Measurements from ENCODE around the gene SIK2.
A peak's percentile ranks its signal among the peaks of the same experiment; 100 is the strongest.

SIK2 gene

DNA sequence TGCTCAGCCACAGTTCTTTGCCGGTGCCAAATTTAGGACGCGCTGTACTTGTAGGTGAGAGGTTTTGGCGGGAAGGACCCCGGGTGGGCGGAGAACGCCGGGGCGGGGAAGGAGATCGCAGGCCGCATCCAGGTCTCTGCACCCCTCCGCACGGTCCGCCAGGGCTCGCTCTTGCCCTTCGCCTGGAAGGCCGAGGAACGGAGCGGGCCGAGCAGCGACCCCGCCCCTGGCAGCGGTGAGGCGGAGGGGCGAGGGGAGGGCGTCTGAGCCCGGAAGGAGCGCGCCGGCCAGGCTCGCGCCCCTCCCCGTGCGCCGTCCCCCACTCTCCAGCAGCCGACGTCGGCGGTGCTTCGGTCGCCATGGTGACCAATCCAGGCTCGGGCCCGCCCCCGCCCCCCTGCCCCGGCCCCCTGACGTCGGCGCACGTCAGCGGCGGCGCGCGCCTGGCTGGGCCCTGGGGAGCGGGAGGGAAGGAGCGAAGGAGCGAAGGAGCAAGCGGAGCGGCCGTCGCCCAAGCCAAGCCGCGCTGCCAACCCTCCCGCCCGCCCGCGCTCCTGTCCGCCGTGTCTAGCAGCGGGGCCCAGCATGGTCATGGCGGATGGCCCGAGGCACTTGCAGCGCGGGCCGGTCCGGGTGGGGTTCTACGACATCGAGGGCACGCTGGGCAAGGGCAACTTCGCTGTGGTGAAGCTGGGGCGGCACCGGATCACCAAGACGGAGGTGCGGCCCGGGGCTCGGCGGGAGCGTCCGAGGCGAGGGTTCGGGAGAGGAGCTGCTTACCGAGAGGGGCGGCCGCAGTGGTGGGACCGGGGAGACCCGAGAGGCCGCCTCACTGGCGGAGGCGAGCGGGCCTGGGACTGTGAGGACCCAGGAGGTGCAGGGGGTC lies at the start of gene SIK2:
Gene SIK2, plus strand, starts transcription at position 471 of the 886 bp plus-strand sequence. Its CDS starts 115 bp downstream, at position 586.
- Histone ChIP-seq H3K36me3 (replicated peaks) (no peaks in the 10 kb centered on the region), H3K4me1 (peaks cover 16% of the 10 kb centered on the region), H3K4me3 (peak within 1 kb of the TSS; percentile 69), H3K27me3 (ENCODE audit: low read depth) (no peaks in the 10 kb centered on the region), H3K9me3 (no peaks in the 10 kb centered on the region)
- peak; percentile 94 to 96 for DNase-seq (ENCODE audit: low spot score in 2 of 2)
- in situ Hi-C loops (cut with MboI; ENCODE audit: low sequenced_read_pairs): loop anchor here (5.0 kb wide), 2 partner anchors 165 to 240 kb away; partner anchors contain the start of gene PPP2R1B

DNA sequence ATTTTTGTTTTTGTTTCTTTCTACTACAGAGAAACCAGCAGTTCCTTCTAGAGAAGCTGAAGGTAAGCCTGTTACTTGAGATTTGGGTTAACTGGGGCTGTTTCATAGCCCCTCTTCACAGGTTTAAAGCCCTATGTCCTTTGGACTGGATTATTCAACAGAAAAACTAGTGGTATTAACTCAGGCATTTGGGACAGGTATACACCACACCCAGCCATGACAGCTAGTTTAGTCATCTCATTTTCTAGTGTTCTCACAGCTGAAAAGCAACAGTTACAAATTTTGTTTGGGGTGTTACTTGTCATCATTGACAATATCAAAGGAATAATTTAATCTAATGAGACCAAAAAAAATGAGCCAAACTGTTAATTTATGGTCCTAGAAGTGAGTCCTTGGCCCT lies 47.7 kb upstream of the SIK2 start:
- no peaks in the 10 kb centered on the region for H3K27me3 ChIP-seq (ENCODE audit: low read depth)
- H3K4me1 ChIP-seq: no peaks in the 10 kb centered on the region
- H3K4me3 ChIP-seq: no peak overlapping the region
- no peak for DNase-seq (ENCODE audit: low spot score in 2 of 2)
- in situ Hi-C loops (cut with MboI; ENCODE audit: low sequenced_read_pairs): loop anchor here (25.0 kb wide), 1 partner anchor 267 kb away; the partner anchor contains the start of gene POU2AF3
- H3K9me3 ChIP-seq: no peaks in the 10 kb centered on the region; the same call in 1 of the 2 replicates
- H3K36me3 ChIP-seq (replicated peaks): no peaks in the 10 kb centered on the region

DNA sequence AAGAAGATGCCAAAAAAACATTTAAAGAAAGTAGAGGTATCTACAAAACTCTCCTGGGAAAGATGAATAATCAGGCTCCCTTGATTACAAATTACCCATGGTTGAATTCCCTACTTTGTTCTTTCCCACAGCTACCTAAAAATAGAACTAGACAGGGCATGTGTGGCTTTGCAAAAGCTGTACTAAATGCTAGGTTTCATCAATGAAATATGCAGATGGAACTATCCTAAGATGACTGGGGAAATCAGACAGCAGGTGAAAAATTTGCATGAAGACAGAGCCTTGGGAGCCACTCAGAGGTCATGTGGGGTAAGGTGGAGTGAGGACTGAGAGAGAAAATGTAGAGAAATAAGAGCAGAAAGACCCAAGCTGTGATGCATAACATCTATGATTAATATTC lies 47.0 kb upstream of the SIK2 start:
- H3K4me3 ChIP-seq: no peak overlapping the region
- no peak for DNase-seq (ENCODE audit: low spot score in 2 of 2)
- no peaks in the 10 kb centered on the region for H3K36me3 ChIP-seq (replicated peaks)
- no peaks in the 10 kb centered on the region; the same call in 1 of the 2 replicates for H3K9me3 ChIP-seq
- in situ Hi-C loops (cut with MboI; ENCODE audit: low sequenced_read_pairs): loop anchor here (25.0 kb wide), 1 partner anchor 268 kb away; the partner anchor contains the start of gene POU2AF3
- no peaks in the 10 kb centered on the region for H3K4me1 ChIP-seq
- no peaks in the 10 kb centered on the region for H3K27me3 ChIP-seq (ENCODE audit: low read depth)

DNA sequence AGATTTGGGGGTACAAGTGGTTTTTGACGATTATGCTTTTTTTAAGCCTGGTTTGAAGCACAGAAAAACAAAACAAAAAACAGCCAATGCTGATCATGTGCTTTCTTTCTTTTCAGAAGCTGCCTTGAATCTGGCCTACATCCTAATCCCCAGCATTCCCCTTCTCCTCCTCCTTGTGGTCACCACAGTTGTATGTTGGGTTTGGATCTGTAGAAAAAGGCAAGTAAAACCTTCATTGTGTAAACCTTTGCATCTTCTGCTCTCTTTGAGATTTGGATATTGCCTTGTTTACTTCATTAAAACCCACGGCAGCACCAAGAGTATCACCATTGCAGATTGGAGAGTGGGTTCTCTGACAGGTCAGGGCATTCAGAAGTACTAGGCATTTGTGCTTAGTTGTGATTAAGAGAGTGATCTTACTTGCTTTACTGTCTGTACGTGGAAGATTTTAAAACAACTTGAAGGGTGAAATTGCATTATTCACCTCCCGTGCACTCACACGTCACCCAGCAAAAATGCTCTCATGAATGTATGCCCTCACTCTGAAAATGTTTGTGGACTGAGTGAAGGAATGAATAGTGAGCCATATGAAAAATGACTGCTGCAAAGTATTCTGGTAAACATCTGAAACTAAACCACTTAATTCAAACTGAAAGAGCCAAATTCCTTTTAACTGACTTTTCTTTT lies 44.7 kb upstream of the SIK2 start:
- in situ Hi-C loops (cut with MboI; ENCODE audit: low sequenced_read_pairs): loop anchor here (25.0 kb wide), 1 partner anchor 270 kb away; the partner anchor contains the start of gene POU2AF3
- no peak for DNase-seq (ENCODE audit: low spot score in 2 of 2)
- no peaks in the 10 kb centered on the region for H3K4me1 ChIP-seq
- H3K9me3 ChIP-seq: no peaks in the 10 kb centered on the region; the same call in 1 of the 2 replicates
- no peaks in the 10 kb centered on the region for H3K36me3 ChIP-seq (replicated peaks)
- H3K4me3 ChIP-seq: no peak overlapping the region
- H3K27me3 ChIP-seq (ENCODE audit: low read depth): no peaks in the 10 kb centered on the region

DNA sequence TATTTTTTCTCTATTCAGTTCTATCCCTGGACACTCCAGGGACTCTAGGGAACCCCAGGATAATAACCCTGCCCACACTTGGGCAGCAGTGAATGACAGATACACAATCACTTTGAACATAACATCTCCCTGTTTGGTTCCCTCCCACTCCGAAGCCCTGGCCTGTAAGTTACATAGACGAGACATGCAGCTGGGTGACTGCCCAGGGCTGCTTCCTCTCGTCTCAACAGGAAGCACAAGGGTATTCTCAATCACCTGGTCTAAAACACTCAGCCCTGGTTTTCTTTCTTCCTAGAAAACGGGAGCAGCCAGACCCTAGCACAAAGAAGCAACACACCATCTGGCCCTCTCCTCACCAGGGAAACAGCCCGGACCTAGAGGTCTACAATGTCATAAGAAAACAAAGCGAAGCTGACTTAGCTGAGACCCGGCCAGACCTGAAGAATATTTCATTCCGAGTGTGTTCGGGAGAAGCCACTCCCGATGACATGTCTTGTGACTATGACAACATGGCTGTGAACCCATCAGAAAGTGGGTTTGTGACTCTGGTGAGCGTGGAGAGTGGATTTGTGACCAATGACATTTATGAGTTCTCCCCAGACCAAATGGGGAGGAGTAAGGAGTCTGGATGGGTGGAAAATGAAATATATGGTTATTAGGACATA lies 42.3 kb upstream of the SIK2 start:
- no peak for DNase-seq (ENCODE audit: low spot score in 2 of 2)
- Histone ChIP-seq H3K27me3 (ENCODE audit: low read depth) (no peaks in the 10 kb centered on the region), H3K36me3 (replicated peaks) (no peaks in the 10 kb centered on the region), H3K9me3 (no peaks in the 10 kb centered on the region; the same call in 1 of the 2 replicates), H3K4me3 (no peak overlapping the region), H3K4me1 (no peaks in the 10 kb centered on the region)
- in situ Hi-C loops (cut with MboI; ENCODE audit: low sequenced_read_pairs): loop anchor here (10.0 to 25.0 kb wide), 2 partner anchors 105 to 273 kb away; partner anchors contain the start of gene POU2AF3

DNA sequence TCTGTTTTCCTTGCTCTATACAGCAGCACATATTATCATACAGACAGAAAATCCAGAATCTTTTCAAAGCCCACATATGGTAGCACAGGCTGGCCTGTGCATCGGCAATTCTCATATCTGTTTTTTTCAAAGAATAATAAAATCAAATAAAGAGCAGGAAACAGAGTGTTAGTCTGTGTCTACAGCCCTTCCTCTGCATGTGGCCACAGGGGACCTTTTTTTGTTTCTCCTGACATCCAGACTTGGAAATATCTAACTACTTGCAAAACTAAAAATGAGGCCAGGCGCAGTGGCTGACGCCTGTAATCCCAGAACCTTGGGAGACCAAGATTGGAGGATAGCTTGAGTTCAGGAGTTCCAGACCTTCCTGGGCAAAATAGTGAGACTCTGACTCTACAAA lies 41.4 kb upstream of the SIK2 start:
- Histone ChIP-seq H3K9me3 (no peaks in the 10 kb centered on the region; the same call in 1 of the 2 replicates), H3K27me3 (ENCODE audit: low read depth) (no peaks in the 10 kb centered on the region), H3K36me3 (replicated peaks) (no peaks in the 10 kb centered on the region), H3K4me3 (no peak overlapping the region), H3K4me1 (no peaks in the 10 kb centered on the region)
- in situ Hi-C loops (cut with MboI; ENCODE audit: low sequenced_read_pairs): loop anchor here (10.0 to 25.0 kb wide), 2 partner anchors 106 to 273 kb away; partner anchors contain the start of gene POU2AF3
- no peak for DNase-seq (ENCODE audit: low spot score in 2 of 2)

DNA sequence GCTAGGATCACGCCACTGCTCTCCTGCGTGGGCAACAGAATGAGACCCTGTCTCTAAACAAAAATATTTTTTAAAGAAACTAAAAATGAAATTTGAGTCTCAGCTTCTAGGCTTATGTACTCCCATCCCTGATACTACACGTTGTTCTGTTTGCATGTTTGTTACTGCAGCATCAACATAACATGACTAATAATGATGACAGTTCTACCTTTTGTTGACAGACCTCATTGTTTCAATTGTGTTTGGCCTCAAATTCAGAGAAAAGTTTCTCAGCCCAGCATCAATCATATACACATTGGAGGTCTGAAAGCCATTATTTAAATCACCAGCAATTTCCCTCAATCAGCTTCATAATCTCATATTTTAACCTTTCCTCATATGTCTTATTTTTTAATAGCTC lies 40.9 kb upstream of the SIK2 start:
- in situ Hi-C loops (cut with MboI; ENCODE audit: low sequenced_read_pairs): loop anchor here (10.0 to 25.0 kb wide), 2 partner anchors 107 to 274 kb away; partner anchors contain the start of gene POU2AF3
- Histone ChIP-seq H3K4me1 (no peaks in the 10 kb centered on the region), H3K9me3 (no peaks in the 10 kb centered on the region), H3K4me3 (no peak overlapping the region), H3K27me3 (ENCODE audit: low read depth) (no peaks in the 10 kb centered on the region), H3K36me3 (replicated peaks) (no peaks in the 10 kb centered on the region)
- no peak for DNase-seq (ENCODE audit: low spot score in 2 of 2)

DNA sequence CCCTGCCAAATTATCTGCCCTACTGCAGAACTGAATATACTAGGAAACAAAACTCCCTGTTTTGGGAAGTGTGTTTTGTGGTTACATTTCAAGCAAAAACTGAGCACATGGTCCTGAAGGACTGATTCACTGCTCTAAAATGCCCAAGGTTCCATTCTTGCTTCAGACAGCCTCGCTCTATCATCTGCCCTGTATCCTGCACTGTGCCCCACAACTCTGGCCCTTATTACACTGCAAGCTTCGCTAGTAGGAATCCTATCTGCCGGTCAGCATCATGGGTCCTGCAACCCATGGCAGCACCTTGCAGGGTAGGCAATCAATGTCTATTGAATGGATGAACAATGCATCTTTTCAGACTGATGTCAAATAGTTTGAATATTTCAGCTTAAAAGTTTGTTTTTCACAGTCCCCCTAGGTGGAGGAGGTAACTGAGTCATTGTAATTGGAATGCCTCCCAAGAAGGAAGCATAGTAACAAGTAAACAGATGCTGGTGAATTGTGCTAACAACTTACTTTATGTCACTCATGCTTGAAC lies 40.4 kb upstream of the SIK2 start:
- no peak for DNase-seq (ENCODE audit: low spot score in 2 of 2)
- Histone ChIP-seq H3K4me3 (no peak overlapping the region), H3K27me3 (ENCODE audit: low read depth) (no peaks in the 10 kb centered on the region), H3K4me1 (no peaks in the 10 kb centered on the region), H3K9me3 (no peaks in the 10 kb centered on the region), H3K36me3 (replicated peaks) (no peaks in the 10 kb centered on the region)
- in situ Hi-C loops (cut with MboI; ENCODE audit: low sequenced_read_pairs): loop anchor here (10.0 to 25.0 kb wide), 2 partner anchors 107 to 275 kb away; partner anchors contain the start of gene POU2AF3

DNA sequence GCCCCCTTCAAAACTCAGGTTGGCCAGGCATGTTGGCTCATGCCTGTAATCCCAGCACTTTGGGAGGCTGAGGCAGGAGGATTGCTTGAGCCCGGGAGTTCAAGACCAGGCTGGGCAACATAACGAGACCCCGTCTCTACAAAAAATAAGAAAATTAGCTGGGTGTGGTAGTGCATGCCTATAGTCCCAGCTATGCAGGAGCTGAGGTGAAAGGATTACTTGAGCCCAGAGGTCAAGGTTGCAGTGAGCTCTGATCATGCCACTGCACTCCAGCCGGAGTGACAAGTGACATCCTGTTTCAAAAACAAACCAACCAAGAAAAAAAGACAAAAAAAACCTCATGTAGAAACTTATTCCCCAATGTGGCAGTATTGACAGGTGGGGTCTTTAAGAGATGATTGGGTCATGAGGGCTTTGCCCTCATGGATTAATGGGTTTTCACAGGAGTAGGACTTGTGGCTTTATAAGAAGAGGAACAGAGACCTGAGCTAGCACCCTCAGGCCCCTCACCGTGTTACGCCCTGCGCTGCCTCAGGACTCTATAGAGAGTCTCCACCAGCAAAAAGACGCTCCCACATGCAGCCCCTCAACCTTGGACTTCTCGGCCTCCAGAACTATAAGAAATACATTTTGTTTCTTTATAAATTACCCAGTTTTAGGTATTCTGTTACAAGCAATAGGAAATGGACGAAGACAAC lies 39.4 kb upstream of the SIK2 start:
- no peaks in the 10 kb centered on the region for H3K27me3 ChIP-seq (ENCODE audit: low read depth)
- no peaks in the 10 kb centered on the region for H3K36me3 ChIP-seq (replicated peaks)
- no peaks in the 10 kb centered on the region for H3K9me3 ChIP-seq
- H3K4me1 ChIP-seq: no peaks in the 10 kb centered on the region
- H3K4me3 ChIP-seq: no peak overlapping the region
- DNase-seq (ENCODE audit: low spot score in 2 of 2): no peak
- in situ Hi-C loops (cut with MboI; ENCODE audit: low sequenced_read_pairs): loop anchor here (10.0 to 25.0 kb wide), 2 partner anchors 108 to 276 kb away; partner anchors contain the start of gene POU2AF3

DNA sequence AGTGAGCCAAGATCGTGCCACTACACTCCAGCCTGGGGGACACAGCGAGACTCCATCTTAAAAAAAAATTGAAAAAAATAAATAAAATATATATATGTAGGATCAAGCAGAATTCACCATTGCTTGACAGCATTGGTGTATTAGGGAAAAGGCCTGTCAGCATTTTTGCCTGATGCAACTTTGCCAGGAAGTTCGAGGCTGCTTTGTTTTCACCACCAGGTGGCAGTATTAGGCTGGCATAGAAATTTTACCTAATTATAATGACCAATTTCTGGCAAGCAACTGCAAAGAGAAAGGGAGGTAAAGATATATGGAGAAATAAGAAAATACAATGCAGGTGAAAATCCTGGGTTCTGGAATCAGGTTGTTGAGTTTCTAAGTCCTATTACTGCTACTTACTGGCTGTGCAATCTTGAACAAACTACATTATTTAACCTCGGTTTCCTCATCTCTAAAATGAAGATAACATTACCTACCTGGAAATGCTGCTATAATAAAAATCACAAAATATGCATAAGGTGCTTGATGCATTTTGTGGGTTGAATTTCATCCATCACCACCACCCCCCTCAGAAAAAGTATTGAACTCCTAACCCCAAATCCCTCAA lies 37.0 kb upstream of the SIK2 start:
- in situ Hi-C loops (cut with MboI; ENCODE audit: low sequenced_read_pairs): loop anchor here (10.0 to 25.0 kb wide), 2 partner anchors 110 to 278 kb away; partner anchors contain the start of gene POU2AF3
- peak; percentile 45 to 78 for DNase-seq (ENCODE audit: low spot score in 2 of 2)
- Histone ChIP-seq H3K4me3 (no peak overlapping the region), H3K9me3 (no peaks in the 10 kb centered on the region), H3K4me1 (no peaks in the 10 kb centered on the region), H3K36me3 (replicated peaks) (no peaks in the 10 kb centered on the region), H3K27me3 (ENCODE audit: low read depth) (no peaks in the 10 kb centered on the region)

DNA sequence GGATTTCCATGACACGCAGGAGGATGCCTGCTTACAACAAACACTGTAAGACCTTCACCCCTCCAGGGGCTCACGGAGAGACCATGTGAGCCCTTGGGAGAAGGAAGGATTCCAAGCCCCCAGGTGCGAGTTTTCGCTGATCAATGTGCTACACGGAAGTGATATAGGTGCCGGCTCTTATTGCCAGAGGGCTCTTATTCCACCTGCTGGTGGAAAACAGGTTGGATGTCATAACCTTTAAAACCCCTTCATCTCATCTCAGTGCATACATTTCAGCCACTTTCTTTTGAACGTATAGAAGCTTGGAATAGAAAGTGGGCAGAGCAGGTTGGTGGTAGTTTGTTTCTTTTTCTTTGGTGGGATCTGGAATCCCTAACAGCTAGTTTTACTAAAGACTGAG lies 35.9 kb upstream of the SIK2 start:
- H3K36me3 ChIP-seq (replicated peaks): no peaks in the 10 kb centered on the region
- in situ Hi-C loops (cut with MboI; ENCODE audit: low sequenced_read_pairs): loop anchor here (10.0 to 25.0 kb wide), 2 partner anchors 112 to 279 kb away; partner anchors contain the start of gene POU2AF3
- no peaks in the 10 kb centered on the region for H3K9me3 ChIP-seq
- H3K4me3 ChIP-seq: no peak overlapping the region
- no peaks in the 10 kb centered on the region for H3K4me1 ChIP-seq
- no peaks in the 10 kb centered on the region for H3K27me3 ChIP-seq (ENCODE audit: low read depth)
- DNase-seq (ENCODE audit: low spot score in 2 of 2): no peak

DNA sequence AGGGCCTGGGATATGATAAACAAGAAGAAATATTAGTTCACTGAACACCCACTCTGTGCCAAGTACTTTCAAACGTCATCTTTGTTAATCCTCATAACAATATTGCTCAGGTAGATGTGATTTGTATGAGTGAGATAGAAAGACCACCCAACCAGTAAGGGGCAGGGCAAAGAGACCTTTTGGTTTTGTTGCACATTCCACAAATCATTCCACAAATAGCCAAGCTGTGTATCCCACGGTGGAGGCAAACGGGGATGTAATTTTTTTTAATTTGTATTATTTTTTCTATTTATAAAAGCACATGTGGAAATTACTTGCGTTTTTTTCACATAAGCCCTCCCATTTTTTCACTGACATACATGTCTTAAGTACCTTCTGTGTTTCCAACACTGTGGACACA lies 32.8 kb upstream of the SIK2 start:
- no peaks in the 10 kb centered on the region for H3K4me1 ChIP-seq
- no peak overlapping the region for H3K4me3 ChIP-seq
- in situ Hi-C loops (cut with MboI; ENCODE audit: low sequenced_read_pairs): loop anchor here (10.0 to 25.0 kb wide), 2 partner anchors 115 to 282 kb away; partner anchors contain the start of gene POU2AF3
- H3K9me3 ChIP-seq: no peaks in the 10 kb centered on the region
- DNase-seq (ENCODE audit: low spot score in 2 of 2): no peak
- no peaks in the 10 kb centered on the region for H3K27me3 ChIP-seq (ENCODE audit: low read depth)
- H3K36me3 ChIP-seq (replicated peaks): no peaks in the 10 kb centered on the region

Data from HAP-1 (cell line).